Neural cell (in vitro differentiated cells): ENCODE measurements around the gene KIAA0586. TPM values are rescaled to one million over a fixed set of nuclear protein-coding genes. Genes with fewer than 3 reads are reported as not detected.

Experiments used
- H2AFZ ChIP-seq: fragments of 200-600, 300-800 bp; sonication (generic), shearing (Covaris generic); 2 replicates; pipeline ENCODE4 v1.6.0; 2014; ENCODE audit warnings: low read depth, mild to moderate bottlenecking, antibody characterized with exemption, low read length, moderate library complexity
- H3F3A ChIP-seq: fragments of 200-600 bp; shearing (Covaris generic); 2 replicates; pipeline ENCODE4 v1.6.1; 2016; ENCODE audit warnings: mild to moderate bottlenecking, moderate library complexity, mixed read lengths, antibody characterized with exemption, low read length; ENCODE audit not compliant: insufficient read depth, poor library complexity, severe bottlenecking
- H3K27ac ChIP-seq: fragments of 200-600, 300-800 bp; sonication (generic), shearing (Covaris generic); 2 replicates; pipeline ENCODE4 v1.5.1; 2014; ENCODE audit warnings: mild to moderate bottlenecking, low read length, moderate library complexity
- H3K27me3 ChIP-seq: fragments of 300-800, 200-600 bp; sonication (generic), shearing (Covaris generic); 2 replicates; pipeline ENCODE4 v1.6.0; 2014; ENCODE audit warnings: mild to moderate bottlenecking, low read depth, low read length, moderate library complexity; ENCODE audit not compliant: insufficient read depth
- H3K36me3 ChIP-seq: fragments of 300-800, 200-600 bp; sonication (generic), shearing (Covaris generic); 2 replicates; pipeline ENCODE4 v1.5.1; 2014; ENCODE audit warnings: mild to moderate bottlenecking, antibody characterized with exemption, low read length, moderate library complexity; ENCODE audit not compliant: insufficient read depth
- H3K4me2 ChIP-seq: fragments of 300-800, 200-600 bp; sonication (generic), shearing (Covaris generic); 2 replicates; pipeline ENCODE4 v1.6.0; 2014; ENCODE audit warnings: mild to moderate bottlenecking, low read length
- H3K4me3 ChIP-seq: fragments of 300-800, 200-600 bp; sonication (generic), shearing (Covaris generic); 2 replicates; pipeline ENCODE4 v1.5.1; 2014; ENCODE audit warnings: mild to moderate bottlenecking, low read length, moderate library complexity
- H3K79me2 ChIP-seq: fragments of 200-600 bp; shearing (Covaris generic); replicated peaks from 2 replicates; pipeline ENCODE4 v1.6.0; 2014; ENCODE audit warnings: mild to moderate bottlenecking, low read length, moderate library complexity; ENCODE audit not compliant: insufficient read depth
- H3K9ac ChIP-seq: fragments of 300-800, 200-600 bp; sonication (generic), shearing (Covaris generic); 2 replicates; pipeline ENCODE4 v1.6.1; 2016; ENCODE audit warnings: mild to moderate bottlenecking, low read length, mixed read lengths
- H3K9me2 ChIP-seq: fragments of 200-600 bp; shearing (Covaris generic); 2 replicates; pipeline ENCODE4 v1.6.1; 2016; ENCODE audit warnings: mild to moderate bottlenecking, low read length, mixed read lengths; ENCODE audit not compliant: insufficient read depth
- H3K9me3 ChIP-seq: fragments of 200-600, 300-800 bp; sonication (generic), shearing (Covaris generic); 2 replicates; pipeline ENCODE4 v1.6.1; 2016; ENCODE audit warnings: mild to moderate bottlenecking, mixed run types, low read length, moderate library complexity, mixed read lengths
- H4K20me1 ChIP-seq: fragments of 200-600 bp; shearing (Covaris generic); 2 replicates; pipeline ENCODE4 v1.6.1; 2016; ENCODE audit warnings: mild to moderate bottlenecking, mixed run types; ENCODE audit not compliant: insufficient read depth
- CTCF ChIP-seq: fragments of 450-650 bp; IDR thresholded peaks from 2 replicates; pipeline ENCODE4 v1.5.1; 2014; ENCODE audit warnings: antibody characterized with exemption, mild to moderate bottlenecking, moderate library complexity; ENCODE audit not compliant: poor library complexity, severe bottlenecking
- EP300 ChIP-seq: fragments of 450-650 bp; conservative IDR thresholded peaks from 2 replicates; pipeline ENCODE4 v1.6.1; 2014; ENCODE audit warnings: antibody characterized with exemption, mild to moderate bottlenecking, moderate library complexity; ENCODE audit not compliant: poor library complexity, severe bottlenecking
- EZH2 ChIP-seq: fragments of 200-600, 300-800 bp; shearing (Covaris generic), sonication (generic); IDR thresholded peaks from 2 replicates; pipeline ENCODE4 v1.6.1; 2014; ENCODE audit warnings: antibody characterized with exemption, low read length, borderline replicate concordance, mild to moderate bottlenecking; ENCODE audit not compliant: insufficient read depth, poor library complexity, severe bottlenecking
- MXI1 ChIP-seq: fragments of 450-650 bp; conservative IDR thresholded peaks from 2 replicates; pipeline ENCODE4 v1.6.1; 2014; ENCODE audit warnings: antibody characterized with exemption, mild to moderate bottlenecking; ENCODE audit not compliant: poor library complexity, severe bottlenecking
- POLR2AphosphoS5 ChIP-seq: IDR thresholded peaks from 2 replicates; pipeline ENCODE4 v1.6.1; 2012
- RAD21 ChIP-seq: fragments of 450-650 bp; conservative IDR thresholded peaks from 2 replicates; pipeline ENCODE4 v1.6.1; 2014; ENCODE audit warnings: antibody characterized with exemption, mild to moderate bottlenecking, moderate library complexity
- REST ChIP-seq: IDR thresholded peaks from 2 replicates; pipeline ENCODE4 v1.6.1; 2012; ENCODE audit warnings: borderline replicate concordance
- SMC3 ChIP-seq: fragments of 450-650 bp; conservative IDR thresholded peaks from 2 replicates; pipeline ENCODE4 v1.6.1; 2014; ENCODE audit warnings: antibody characterized with exemption, mild to moderate bottlenecking, moderate library complexity; ENCODE audit not compliant: poor library complexity
- TAF1 ChIP-seq: IDR thresholded peaks from 2 replicates; pipeline ENCODE4 v1.6.1; 2012; ENCODE audit warnings: low read depth
- polyA plus RNA-seq: library from polyadenylated mRNA; depleted of rRNA; stranded (reverse); fragments of >200 nt; gene quantifications from 2 replicates; pipeline ENCODE4 v1.2.3, GENCODE V29; 2014

KIAA0586 gene
- polyA plus RNA-seq, 1 donor from 2014 or later: 8.0 TPM

- Histone ChIP-seq H3K4me3 (no peak overlapping the region), H4K20me1 (no peaks in the 10 kb centered on the region), H3K9me2 (no peaks in the 10 kb centered on the region), H3K27me3 (no peaks in the 10 kb centered on the region), H3K9me3 (no peaks in the 10 kb centered on the region), H2AFZ (no peak overlapping the region), H3K79me2 (no peaks in the 10 kb centered on the region), H3K4me2 (no peak overlapping the region), H3F3A (no peaks in the 10 kb centered on the region), H3K27ac (no peak overlapping the region), H3K36me3 (no peaks in the 10 kb centered on the region), H3K9ac (no peak overlapping the region)
- TF ChIP-seq EP300 (no peak), RAD21 (no peak), CTCF (no peak), SMC3 (no peak), MXI1 (no peak), POLR2AphosphoS5 (no peak), EZH2 (no peak), TAF1 (no peak), REST (no peak)
These were observed 28.2 kb downstream of the KIAA0586 start for GRCh38 chr14:58455593-58456265.

- H3F3A ChIP-seq: no peaks in the 10 kb centered on the region
- no peak overlapping the region for H3K4me2 ChIP-seq
- no peaks in the 10 kb centered on the region for H3K27me3 ChIP-seq
- no peak overlapping the region for H2AFZ ChIP-seq
- no peaks in the 10 kb centered on the region for H3K9me2 ChIP-seq
- TF ChIP-seq EZH2: no peak
- no peak for TF ChIP-seq REST
- no peak for TF ChIP-seq POLR2AphosphoS5
- no peak for TF ChIP-seq SMC3
- no peak for TF ChIP-seq RAD21
- no peak for TF ChIP-seq CTCF
- no peak for TF ChIP-seq MXI1
- no peak for TF ChIP-seq EP300
- no peaks in the 10 kb centered on the region for H3K79me2 ChIP-seq
- H3K27ac ChIP-seq: no peak overlapping the region
- no peaks in the 10 kb centered on the region for H3K36me3 ChIP-seq
- no peaks in the 10 kb centered on the region for H3K9me3 ChIP-seq
- H3K4me3 ChIP-seq: no peak overlapping the region
- H3K9ac ChIP-seq: no peak overlapping the region
- H4K20me1 ChIP-seq: no peaks in the 10 kb centered on the region
These were observed 33.3 kb downstream of the KIAA0586 start for GRCh38 chr14:58460772-58461171.
